ENCODE measurements around the gene ICAM3.

The ICAM3 gene

GRCh38 chr19:10321874-10322835 lies 17.3 kb downstream of the ICAM3 start:
- Histone ChIP-seq H3K9me3 (replicated peaks in 1 of 2; ENCODE audit: control insufficient read depth in 2 of 2, insufficient read depth in 1 of 2, low read depth in 1 of 2, low read length in 2 of 2) (no peaks in the 10 kb centered on the region), H2BK5ac (ENCODE audit: low read length) (peak overlapping the region; percentile 75), H3K4me1 (ENCODE audit: control insufficient read depth in 2 of 2, insufficient read depth in 1 of 2, low read depth in 1 of 2, low read length in 2 of 2) (no peaks in the 10 kb centered on the region), H4K8ac (ENCODE audit: low read depth, low read length) (peak overlapping the region; percentile 43), H3K36me3 (replicated peaks in 1 of 2; ENCODE audit: control insufficient read depth in 2 of 2, insufficient read depth in 2 of 2, low read length in 2 of 2) (peaks cover 62 to 95% of the 10 kb centered on the region in 2 donors), H2AFZ (ENCODE audit: low read length) (no peak overlapping the region), H3K27me3 (ENCODE audit: control insufficient read depth in 3 of 3, insufficient read depth in 3 of 3, low read depth in 1 of 3, low read length in 3 of 3) (no peaks in the 10 kb centered on the region), H2BK120ac (ENCODE audit: low read depth, low read length) (no peak overlapping the region), H2BK12ac (ENCODE audit: low read length) (no peak overlapping the region), H3K79me1 (ENCODE audit: low read depth, low read length) (peaks cover 13% of the 10 kb centered on the region), H3K18ac (ENCODE audit: low read length) (no peak overlapping the region), H3K23ac (ENCODE audit: low read depth, low read length, poor library complexity) (peak overlapping the region; percentile 25), H3K4ac (ENCODE audit: low read length) (no peak overlapping the region), H4K91ac (ENCODE audit: low read depth, low read length, poor library complexity) (no peak overlapping the region), H3K9ac (ENCODE audit: low read depth, low read length, poor library complexity) (no peak overlapping the region), H3K4me2 (ENCODE audit: insufficient read depth, low read length, poor library complexity, severe bottlenecking) (no peak overlapping the region), H3K4me3 (ENCODE audit: low read length in 2 of 2) (no peak overlapping the region), H2AK5ac (ENCODE audit: low read depth, low read length) (no peak overlapping the region), H3K14ac (ENCODE audit: low read length) (no peak overlapping the region), H3K27ac (replicated peaks; ENCODE audit: low read length) (no peak overlapping the region), H2BK15ac (ENCODE audit: low read length) (no peak overlapping the region)
- no peak for DNase-seq (ENCODE audit: low spot score)
- no CpG with 5 or more reads among the region's 19 CpGs for WGBS, 2 donors (ENCODE audit: extremely low coverage in 2 of 2, insufficient read length in 2 of 2, insufficient replicate concordance in 1 of 2)

DNA sequence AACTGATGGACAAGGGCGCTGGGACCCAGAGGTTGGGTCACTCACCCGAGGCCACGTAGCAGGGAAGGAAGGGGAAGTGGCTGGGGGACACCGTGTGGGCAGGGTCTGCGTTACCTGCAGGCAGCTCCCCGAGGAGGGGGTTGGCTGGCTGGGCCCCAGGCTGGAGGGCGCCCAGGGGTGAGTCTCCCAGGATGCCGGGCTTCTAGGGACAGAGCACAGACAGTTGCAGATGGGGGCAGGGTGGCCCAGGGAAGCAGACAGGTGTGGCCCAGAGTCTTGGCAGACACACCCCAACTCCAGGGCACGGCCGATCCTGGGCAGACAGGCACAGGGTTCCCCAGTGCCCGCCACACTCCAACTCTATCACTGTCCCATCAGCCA lies 18.0 kb downstream of the ICAM3 start:
- H3K36me3 ChIP-seq (replicated peaks in 1 of 2; ENCODE audit: control insufficient read depth in 2 of 2, insufficient read depth in 2 of 2, low read length in 2 of 2) = peaks cover 58 to 97% of the 10 kb centered on the region in 2 donors

GRCh38 chr19:10320602-10321416 lies 18.6 kb downstream of the ICAM3 start:
- Histone ChIP-seq H2BK120ac (ENCODE audit: low read depth, low read length) (no peak overlapping the region), H3K18ac (ENCODE audit: low read length) (no peak overlapping the region), H3K23ac (ENCODE audit: low read depth, low read length, poor library complexity) (peak overlapping the region; percentile 25), H3K4me1 (ENCODE audit: control insufficient read depth in 2 of 2, insufficient read depth in 1 of 2, low read depth in 1 of 2, low read length in 2 of 2) (peaks cover 0 to 2% of the 10 kb centered on the region in 2 donors), H2AFZ (ENCODE audit: low read length) (no peak overlapping the region), H3K4me3 (ENCODE audit: low read length in 2 of 2) (no peak overlapping the region), H3K9me3 (replicated peaks in 1 of 2; ENCODE audit: control insufficient read depth in 2 of 2, insufficient read depth in 1 of 2, low read depth in 1 of 2, low read length in 2 of 2) (no peaks in the 10 kb centered on the region), H3K14ac (ENCODE audit: low read length) (no peak overlapping the region), H3K27me3 (ENCODE audit: control insufficient read depth in 3 of 3, insufficient read depth in 3 of 3, low read depth in 1 of 3, low read length in 3 of 3) (no peaks in the 10 kb centered on the region), H3K79me1 (ENCODE audit: low read depth, low read length) (peaks cover 10% of the 10 kb centered on the region), H3K27ac (replicated peaks; ENCODE audit: low read length) (no peak overlapping the region), H3K4me2 (ENCODE audit: insufficient read depth, low read length, poor library complexity, severe bottlenecking) (no peak overlapping the region), H2AK5ac (ENCODE audit: low read depth, low read length) (no peak overlapping the region), H2BK5ac (ENCODE audit: low read length) (peak overlapping the region; percentile 75), H2BK15ac (ENCODE audit: low read length) (no peak overlapping the region), H4K8ac (ENCODE audit: low read depth, low read length) (no peak overlapping the region), H3K9ac (ENCODE audit: low read depth, low read length, poor library complexity) (no peak overlapping the region), H2BK12ac (ENCODE audit: low read length) (no peak overlapping the region), H3K36me3 (replicated peaks in 1 of 2; ENCODE audit: control insufficient read depth in 2 of 2, insufficient read depth in 2 of 2, low read length in 2 of 2) (peaks cover 53 to 97% of the 10 kb centered on the region in 2 donors), H3K4ac (ENCODE audit: low read length) (no peak overlapping the region), H4K91ac (ENCODE audit: low read depth, low read length, poor library complexity) (no peak overlapping the region)
- WGBS, 2 donors (ENCODE audit: extremely low coverage in 2 of 2, insufficient read length in 2 of 2, insufficient replicate concordance in 1 of 2) = no CpG with 5 or more reads among the region's 32 CpGs
- no peak for DNase-seq (ENCODE audit: low spot score)

More for the DNA sequence above, 18.0 kb downstream of the ICAM3 start:
- H3K9ac ChIP-seq (ENCODE audit: low read depth, low read length, poor library complexity) = no peak overlapping the region
- H3K27me3 ChIP-seq (ENCODE audit: control insufficient read depth in 3 of 3, insufficient read depth in 3 of 3, low read depth in 1 of 3, low read length in 3 of 3) = no peaks in the 10 kb centered on the region
- no peak overlapping the region for H2AK5ac ChIP-seq (ENCODE audit: low read depth, low read length)
- H2BK5ac ChIP-seq (ENCODE audit: low read length) = peak overlapping the region; percentile 75
- H3K79me1 ChIP-seq (ENCODE audit: low read depth, low read length) = peaks cover 12% of the 10 kb centered on the region
- no peak overlapping the region for H4K8ac ChIP-seq (ENCODE audit: low read depth, low read length)
- no peak overlapping the region for H3K27ac ChIP-seq (replicated peaks; ENCODE audit: low read length)
- DNase-seq (ENCODE audit: low spot score) = no peak
- H3K4me1 ChIP-seq (ENCODE audit: control insufficient read depth in 2 of 2, insufficient read depth in 1 of 2, low read depth in 1 of 2, low read length in 2 of 2) = no peaks in the 10 kb centered on the region
- H2BK15ac ChIP-seq (ENCODE audit: low read length) = no peak overlapping the region
- H3K4ac ChIP-seq (ENCODE audit: low read length) = no peak overlapping the region
- no peak overlapping the region for H3K4me2 ChIP-seq (ENCODE audit: insufficient read depth, low read length, poor library complexity, severe bottlenecking)
- H2BK120ac ChIP-seq (ENCODE audit: low read depth, low read length) = no peak overlapping the region
- no peak overlapping the region for H3K4me3 ChIP-seq (ENCODE audit: low read length in 2 of 2)
- H3K23ac ChIP-seq (ENCODE audit: low read depth, low read length, poor library complexity) = peak overlapping the region; percentile 25
- no peak overlapping the region for H4K91ac ChIP-seq (ENCODE audit: low read depth, low read length, poor library complexity)
- no peak overlapping the region for H3K18ac ChIP-seq (ENCODE audit: low read length)
- H3K9me3 ChIP-seq (replicated peaks in 1 of 2; ENCODE audit: control insufficient read depth in 2 of 2, insufficient read depth in 1 of 2, low read depth in 1 of 2, low read length in 2 of 2) = no peaks in the 10 kb centered on the region
- H2BK12ac ChIP-seq (ENCODE audit: low read length) = no peak overlapping the region
- H3K14ac ChIP-seq (ENCODE audit: low read length) = no peak overlapping the region
- no peak overlapping the region for H2AFZ ChIP-seq (ENCODE audit: low read length)
- WGBS, 2 donors (ENCODE audit: extremely low coverage in 2 of 2, insufficient read length in 2 of 2, insufficient replicate concordance in 1 of 2) = no CpG with 5 or more reads among the region's 11 CpGs
